ENCODE results near the gene RMND5B. TPM values are rescaled to one million over a fixed set of nuclear protein-coding genes. Genes with fewer than 3 reads are reported as not detected.

RMND5B gene, protein sequence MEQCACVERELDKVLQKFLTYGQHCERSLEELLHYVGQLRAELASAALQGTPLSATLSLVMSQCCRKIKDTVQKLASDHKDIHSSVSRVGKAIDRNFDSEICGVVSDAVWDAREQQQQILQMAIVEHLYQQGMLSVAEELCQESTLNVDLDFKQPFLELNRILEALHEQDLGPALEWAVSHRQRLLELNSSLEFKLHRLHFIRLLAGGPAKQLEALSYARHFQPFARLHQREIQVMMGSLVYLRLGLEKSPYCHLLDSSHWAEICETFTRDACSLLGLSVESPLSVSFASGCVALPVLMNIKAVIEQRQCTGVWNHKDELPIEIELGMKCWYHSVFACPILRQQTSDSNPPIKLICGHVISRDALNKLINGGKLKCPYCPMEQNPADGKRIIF
- total RNA-seq (2022) (45.6 and 48.4 TPM in 2 replicates), Bru-seq, nascent RNA (percentile 73 among the genes with signal in this experiment), BruChase-seq, experiment 1, labeled RNA remaining after a 2-hour chase (percentile 75 among the genes with signal in this experiment), BruChase-seq, experiment 2, labeled RNA remaining after a 6-hour chase (percentile 75 among the genes with signal in this experiment)
- long read RNA-seq, full-length matches to known transcripts, result 21 of 83 reads
- long read RNA-seq, partial matches to known transcripts, result 40 of 83 reads
- long read RNA-seq, other reads (novel, unspliced or antisense), result 22 of 83 reads

DNA sequence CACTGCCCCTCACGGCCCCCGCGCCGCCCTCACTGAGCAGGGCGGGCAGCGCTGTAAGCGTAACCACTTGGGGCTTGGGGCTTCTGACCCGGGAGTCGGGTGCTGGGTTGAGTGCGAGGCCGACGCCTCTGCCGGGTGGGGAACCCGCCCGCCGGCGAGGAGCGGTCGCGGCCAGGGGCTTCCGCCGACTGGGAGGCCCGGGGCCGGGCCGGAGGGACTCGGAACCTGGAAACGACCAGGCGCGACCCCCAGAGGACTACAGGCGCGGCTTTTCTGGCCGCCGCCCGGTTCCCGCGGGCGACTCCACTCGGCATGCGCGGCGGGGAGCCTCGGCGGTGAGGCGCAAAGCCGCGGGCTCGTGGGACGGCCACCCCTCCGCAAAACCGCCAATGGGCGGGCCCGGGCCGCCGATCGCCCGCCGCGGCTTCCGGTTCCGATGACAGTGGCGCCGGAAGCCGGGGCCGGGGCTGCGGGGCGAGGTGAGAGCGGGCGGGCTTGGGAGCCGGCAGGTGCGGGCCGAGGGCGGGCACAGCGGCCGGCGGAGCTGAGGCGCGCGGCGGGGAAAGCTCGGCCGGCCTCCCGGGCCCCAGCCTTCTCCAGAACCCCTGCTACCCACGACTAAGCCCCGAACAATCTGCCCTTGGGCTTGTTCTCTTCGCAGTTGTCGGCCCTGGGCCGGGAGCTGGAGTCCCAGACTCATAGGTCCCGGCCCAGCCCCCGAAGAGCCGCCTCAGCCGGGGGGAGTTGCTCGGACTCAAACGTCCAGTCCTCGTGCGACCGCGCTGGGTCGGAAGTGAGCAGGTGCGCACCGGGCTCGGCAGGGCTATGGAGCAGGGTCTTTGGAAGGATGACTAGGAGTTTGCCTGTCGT is at the start of gene RMND5B:
RMND5B (plus strand) TSS at position 439 of the 870 bp plus-strand sequence. CDS start 7,106 bp downstream, outside the sequence.
- TF ChIP-seq, protein P1, sequence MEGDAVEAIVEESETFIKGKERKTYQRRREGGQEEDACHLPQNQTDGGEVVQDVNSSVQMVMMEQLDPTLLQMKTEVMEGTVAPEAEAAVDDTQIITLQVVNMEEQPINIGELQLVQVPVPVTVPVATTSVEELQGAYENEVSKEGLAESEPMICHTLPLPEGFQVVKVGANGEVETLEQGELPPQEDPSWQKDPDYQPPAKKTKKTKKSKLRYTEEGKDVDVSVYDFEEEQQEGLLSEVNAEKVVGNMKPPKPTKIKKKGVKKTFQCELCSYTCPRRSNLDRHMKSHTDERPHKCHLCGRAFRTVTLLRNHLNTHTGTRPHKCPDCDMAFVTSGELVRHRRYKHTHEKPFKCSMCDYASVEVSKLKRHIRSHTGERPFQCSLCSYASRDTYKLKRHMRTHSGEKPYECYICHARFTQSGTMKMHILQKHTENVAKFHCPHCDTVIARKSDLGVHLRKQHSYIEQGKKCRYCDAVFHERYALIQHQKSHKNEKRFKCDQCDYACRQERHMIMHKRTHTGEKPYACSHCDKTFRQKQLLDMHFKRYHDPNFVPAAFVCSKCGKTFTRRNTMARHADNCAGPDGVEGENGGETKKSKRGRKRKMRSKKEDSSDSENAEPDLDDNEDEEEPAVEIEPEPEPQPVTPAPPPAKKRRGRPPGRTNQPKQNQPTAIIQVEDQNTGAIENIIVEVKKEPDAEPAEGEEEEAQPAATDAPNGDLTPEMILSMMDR (IDR thresholded peaks at IDR 0.05; ENCODE audit: insufficient read depth in 1 of 2, low read depth in 1 of 2, low read length in 1 of 2, severe bottlenecking in 1 of 2, unreplicated experiment in 1 of 2), result no peak
- Histone ChIP-seq H3K4me3 (ENCODE audit: low read depth, low read length) (peak within 1 kb of the TSS; percentile 94), H3K9me3 (no peaks in the 10 kb centered on the region), H3K36me3 (ENCODE audit: control insufficient read depth, insufficient read depth, low read length) (0 out of 2 replicates have a peak, but pooled peaks cover 2% of the 10 kb centered on the region), H3K27me3 (replicated peaks; ENCODE audit: control insufficient read depth, insufficient read depth, low read length) (no peaks in the 10 kb centered on the region), H3K4me1 (peaks cover 6% of the 10 kb centered on the region; the same call in 1 of the 2 replicates)
- no TSS peak for BruUV-seq (replicated peaks)
- Mint-ChIP-seq H3K36me3 (ENCODE audit: insufficient read depth, unreplicated experiment) (peaks cover 21% of the 10 kb centered on the region), H3K4me1 (ENCODE audit: low read depth, unreplicated experiment) (peaks cover 8% of the 10 kb centered on the region), H3K4me3 (ENCODE audit: unreplicated experiment) (peak within 1 kb of the TSS; percentile 75), H3K9me3 (ENCODE audit: unreplicated experiment) (no peaks in the 10 kb centered on the region), H3K27ac (ENCODE audit: unreplicated experiment) (peak within 1 kb of the TSS; percentile 72), H3K27me3 (ENCODE audit: insufficient read depth, unreplicated experiment) (no peaks in the 10 kb centered on the region)
- peak; percentile 89 to 93 for DNase-seq
- ChIA-PET CTCF (interaction anchor here (0.6 to 0.7 kb wide), 2 partner anchors 55 to 1582 kb away, joined by 3 to 10 read pairs; no protein-coding TSS in a partner anchor), POLR2A (interaction anchor here (0.6 kb wide), 1 partner anchor 22 kb away, joined by 6 read pairs; no protein-coding TSS in a partner anchor)
- intact Hi-C loops (cut with micrococcal nuclease; ENCODE audit: unreplicated experiment), result loop anchor here (1.0 to 2.0 kb wide), 2 partner anchors 16 to 18 kb away; partner anchors contain the start of gene N4BP3

- no peaks in the 10 kb centered on the region for H3K4me1 Mint-ChIP-seq (ENCODE audit: low read depth, unreplicated experiment)
Observed at GRCh38 chr5:178081571-178082243, 49.1 kb upstream of the RMND5B start.

More at GRCh38 chr5:178081571-178082243, 49.1 kb upstream of the RMND5B start:
- Histone ChIP-seq H3K27me3 (replicated peaks; ENCODE audit: control insufficient read depth, insufficient read depth, low read length) (no peaks in the 10 kb centered on the region), H3K9me3 (no peaks in the 10 kb centered on the region), H3K36me3 (ENCODE audit: control insufficient read depth, insufficient read depth, low read length) (no peaks in the 10 kb centered on the region), H3K4me1 (no peaks in the 10 kb centered on the region), H3K4me3 (ENCODE audit: low read depth, low read length) (no peak overlapping the region)
- H3K9me3 Mint-ChIP-seq (ENCODE audit: unreplicated experiment), result no peaks in the 10 kb centered on the region
- intact Hi-C loops (cut with micrococcal nuclease; ENCODE audit: unreplicated experiment), result no loop called here
- H3K27me3 Mint-ChIP-seq (ENCODE audit: insufficient read depth, unreplicated experiment), result peaks cover 3% of the 10 kb centered on the region
- BruUV-seq (replicated peaks), result no TSS peak
- no peak overlapping the region for H3K4me3 Mint-ChIP-seq (ENCODE audit: unreplicated experiment)
- no peak for DNase-seq
- no peak overlapping the region for H3K27ac Mint-ChIP-seq (ENCODE audit: unreplicated experiment)
- ChIA-PET CTCF (interaction anchor here (0.7 kb wide), 2 partner anchors 111 to 968 kb away, joined by 4 to 5 read pairs; no protein-coding TSS in a partner anchor), POLR2A (no interaction called here)
- TF ChIP-seq, protein P1 (IDR thresholded peaks at IDR 0.05; ENCODE audit: insufficient read depth in 1 of 2, low read depth in 1 of 2, low read length in 1 of 2, severe bottlenecking in 1 of 2, unreplicated experiment in 1 of 2), result no peak
- H3K36me3 Mint-ChIP-seq (ENCODE audit: insufficient read depth, unreplicated experiment), result no peaks in the 10 kb centered on the region

All from Caco-2 (cell line).